OCI-LY3 (cell line): ENCODE data around the gene SNX21.

Source experiments
- EZH2phosphoT487 ChIP-seq: fragments of 200-600 bp; shearing (Covaris generic); IDR thresholded peaks from 2 replicates; pipeline ENCODE4 v1.6.1; 2018; ENCODE audit warnings: antibody characterized with exemption, mixed run types, low read depth
- TF ChIP-seq, protein P1 (sequence below): fragments of 200-600, 300-600 bp; sonication (generic); IDR thresholded peaks from 2 replicates; pipeline ENCODE4 v1.5.1; 2014; ENCODE audit warnings: antibody characterized with exemption, low read length, low read depth

DNA sequence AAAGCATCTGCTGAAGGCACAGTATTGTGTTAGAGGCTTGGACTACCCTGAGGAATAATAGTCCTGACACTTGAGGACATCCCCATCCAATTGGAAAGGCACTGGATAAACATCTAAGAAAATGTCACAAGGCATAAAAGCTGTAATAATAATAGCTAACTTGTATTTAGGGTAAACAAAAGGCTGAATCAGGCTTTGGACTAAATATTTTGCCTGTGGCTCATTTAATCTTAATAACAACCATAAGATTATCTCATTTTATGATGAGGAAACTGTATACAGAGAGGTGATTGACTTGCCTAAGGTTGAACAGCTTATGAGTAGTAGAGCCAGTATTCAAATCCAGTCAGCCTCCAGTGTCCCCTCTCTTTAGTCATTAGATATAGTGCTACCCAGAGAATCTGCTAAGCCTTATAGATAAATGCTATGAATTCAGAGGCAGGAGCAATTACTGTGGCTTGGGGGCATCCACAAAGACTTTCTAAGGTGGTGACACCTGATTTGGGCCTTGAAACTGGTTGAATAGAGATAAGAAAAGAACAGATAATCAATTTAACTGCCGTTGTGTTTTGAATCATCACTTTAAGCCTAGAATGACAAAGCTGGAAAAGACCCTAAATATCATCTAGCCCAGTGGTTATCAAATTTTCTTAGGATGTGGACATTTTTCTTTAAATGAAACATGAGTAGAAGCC lies 40.0 kb downstream of the SNX21 start:
- TF ChIP-seq, protein P1, sequence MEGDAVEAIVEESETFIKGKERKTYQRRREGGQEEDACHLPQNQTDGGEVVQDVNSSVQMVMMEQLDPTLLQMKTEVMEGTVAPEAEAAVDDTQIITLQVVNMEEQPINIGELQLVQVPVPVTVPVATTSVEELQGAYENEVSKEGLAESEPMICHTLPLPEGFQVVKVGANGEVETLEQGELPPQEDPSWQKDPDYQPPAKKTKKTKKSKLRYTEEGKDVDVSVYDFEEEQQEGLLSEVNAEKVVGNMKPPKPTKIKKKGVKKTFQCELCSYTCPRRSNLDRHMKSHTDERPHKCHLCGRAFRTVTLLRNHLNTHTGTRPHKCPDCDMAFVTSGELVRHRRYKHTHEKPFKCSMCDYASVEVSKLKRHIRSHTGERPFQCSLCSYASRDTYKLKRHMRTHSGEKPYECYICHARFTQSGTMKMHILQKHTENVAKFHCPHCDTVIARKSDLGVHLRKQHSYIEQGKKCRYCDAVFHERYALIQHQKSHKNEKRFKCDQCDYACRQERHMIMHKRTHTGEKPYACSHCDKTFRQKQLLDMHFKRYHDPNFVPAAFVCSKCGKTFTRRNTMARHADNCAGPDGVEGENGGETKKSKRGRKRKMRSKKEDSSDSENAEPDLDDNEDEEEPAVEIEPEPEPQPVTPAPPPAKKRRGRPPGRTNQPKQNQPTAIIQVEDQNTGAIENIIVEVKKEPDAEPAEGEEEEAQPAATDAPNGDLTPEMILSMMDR, result no peak
- TF ChIP-seq EZH2phosphoT487, result no peak
